Left colon (tissue), 2 donors: Measurements from ENCODE around the gene GLMN. TPM values are rescaled to one million over a fixed set of nuclear protein-coding genes. Genes with fewer than 3 reads are reported as not detected.
"Not testable (repeated sequence)": the region's sequence is repeated elsewhere in the genome, so short reads cannot be mapped to it uniquely, and the experiment has no call there.

Experiments
- ATAC-seq: fragments of 200-7000 bp; cut with Tn5 transposase; one replicate; pipeline ENCODE4 v1.9.1; 2020; ENCODE audit warnings: mild to moderate bottlenecking, moderate library complexity
- DNase-seq, 2 donors: peaks; one replicate each; pipeline ENCODE4 v3.0.0-alpha.2; 2020
- intact Hi-C, 2 donors: fragments of 100-400 bp; cut with DNase I in 1 of 2; cut with micrococcal nuclease in 1 of 2; formaldehyde crosslinking; loops; one replicate each; pipeline versions ENCODE4 v1.11.2 to v1.14.0; 2022; cut with DNase I, micrococcal nuclease
- total RNA-seq, 2 donors: library from RNA; stranded (reverse); fragmentation: NEBNext Ultra II Directional; extraction: Animal tissue kit (Norgen Biotek cat#: 25700); gene quantifications; one replicate each; pipeline ENCODE4 v1.2.1, GENCODE V29; 2021
- donor health status: DM: no; HTN: no; CAD: no.
- donor health status: DM: yes; HTN: yes; CAD: no.

The GLMN gene
- total RNA-seq, 2 donors from 2014 or later: 5.4 TPM

- ATAC-seq (no peak), DNase-seq (no peak)
- intact Hi-C loops: no loop called here
Observed at GRCh38 chr1:92307980-92308379, 9.2 kb upstream of the GLMN start.

DNA sequence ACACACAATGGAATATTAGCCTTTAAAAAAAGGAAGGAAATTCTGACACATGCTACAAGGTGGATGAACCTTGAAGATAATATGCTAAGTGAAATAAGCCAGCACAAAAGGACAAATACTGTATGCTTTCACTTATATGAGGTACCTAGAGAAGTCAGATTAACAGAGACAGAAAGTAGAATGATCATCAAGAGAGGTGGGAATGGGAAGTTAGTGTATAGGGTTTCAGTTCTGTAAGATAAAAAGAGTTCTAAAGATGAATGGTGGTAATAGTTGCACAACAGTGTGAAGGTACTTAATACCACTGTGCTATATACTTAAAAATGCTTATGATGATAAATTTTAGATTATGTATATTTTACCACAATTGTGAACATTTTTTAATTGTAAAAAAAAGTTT, 7.2 kb upstream of the GLMN start:
- intact Hi-C loops: no loop called here
- ATAC-seq: no peak
- DNase-seq: no peak

DNA sequence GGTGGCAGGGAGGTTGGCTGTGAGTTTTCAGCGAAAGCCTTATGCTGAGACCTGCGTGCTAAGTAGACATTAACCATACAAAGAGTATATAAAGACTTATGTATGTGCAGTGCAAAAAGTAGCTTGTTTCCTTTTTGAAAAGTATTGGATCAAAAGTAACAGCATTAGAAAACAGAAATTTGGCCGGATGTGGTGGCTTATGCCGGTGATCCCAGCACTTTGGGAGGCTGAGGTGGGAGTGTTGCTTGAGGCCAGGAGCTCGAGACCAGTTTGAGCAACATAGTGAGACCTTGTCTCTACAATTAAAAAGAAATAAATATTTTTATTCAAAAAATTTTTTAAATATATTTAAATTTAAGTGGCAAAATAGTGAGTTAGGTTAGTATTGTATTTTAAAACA, 2.2 kb upstream of the GLMN start:
- intact Hi-C loops: no loop called here
- DNase-seq: no peak
- no peak for ATAC-seq

DNA sequence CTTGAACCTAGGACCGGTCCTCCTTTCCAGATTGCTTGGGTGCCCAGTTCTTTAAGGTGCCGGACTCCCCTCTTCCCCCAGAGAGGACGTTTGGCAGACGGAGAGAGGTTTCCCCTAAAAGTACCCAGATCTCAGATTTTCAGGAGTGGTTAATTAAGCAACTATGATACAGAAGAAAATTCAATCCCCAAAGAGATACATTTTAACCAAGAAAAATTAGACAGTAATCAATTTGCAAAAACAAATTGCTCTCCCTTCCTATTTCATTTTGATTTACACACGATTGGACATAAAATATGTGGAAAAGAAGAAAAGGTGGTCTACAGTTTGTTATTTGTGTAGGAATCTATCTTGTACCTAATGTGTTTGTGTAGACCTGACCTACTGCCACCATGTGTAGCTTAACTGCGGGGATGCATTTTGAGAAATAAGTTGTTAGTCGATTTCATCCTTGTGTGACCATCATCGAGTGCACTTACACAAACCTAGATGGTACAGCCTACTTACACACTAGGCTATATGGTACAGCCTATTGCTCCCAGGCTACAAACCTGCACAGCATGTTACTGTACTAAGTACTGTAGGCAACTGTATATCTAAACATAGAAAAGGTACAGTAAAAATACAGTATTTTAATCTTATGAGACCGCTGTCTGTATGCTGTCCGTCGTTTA, 827 bp upstream of the GLMN start:
- DNase-seq (no peak), ATAC-seq (peak; percentile 13)
- intact Hi-C loops: loop anchor here in 1 of 2 donors (10.0 kb wide), 1 partner anchor 785 kb away; no protein-coding TSS in a partner anchor

- intact Hi-C loops: loop anchor here in 1 of 2 donors (10.0 kb wide), 1 partner anchor 783 kb away; no protein-coding TSS in a partner anchor
- no peak for DNase-seq
- ATAC-seq: no peak
Observed at GRCh38 chr1:92298213-92298572, 594 bp downstream of the GLMN start.

- no peak for DNase-seq
- intact Hi-C loops: loop anchor here in 1 of 2 donors (10.0 kb wide), 1 partner anchor 777 kb away; no protein-coding TSS in a partner anchor
- ATAC-seq: peak; percentile 74
Observed at GRCh38 chr1:92291372-92291999, 7.3 kb downstream of the GLMN start.

DNA sequence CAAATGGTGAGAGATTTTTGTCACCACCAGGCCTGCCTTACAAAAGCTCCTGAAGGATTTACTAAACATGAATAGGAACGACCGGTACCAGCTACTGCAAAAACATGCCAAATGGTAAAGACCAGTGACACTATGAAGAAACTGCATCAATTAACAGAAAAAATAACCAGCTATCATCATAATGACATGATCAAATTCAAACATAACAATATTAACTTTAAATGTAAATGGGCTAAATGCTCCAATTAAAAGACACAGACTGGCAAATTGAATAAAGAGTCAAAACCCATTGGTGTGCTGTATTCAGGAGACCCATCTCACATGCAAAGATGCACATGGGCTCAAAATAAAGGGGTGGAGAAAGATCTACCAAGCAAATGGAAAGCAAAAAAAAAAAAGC, 17.4 kb downstream of the GLMN start:
- ATAC-seq, DNase-seq, intact Hi-C loops: not testable (repeated sequence)

DNA sequence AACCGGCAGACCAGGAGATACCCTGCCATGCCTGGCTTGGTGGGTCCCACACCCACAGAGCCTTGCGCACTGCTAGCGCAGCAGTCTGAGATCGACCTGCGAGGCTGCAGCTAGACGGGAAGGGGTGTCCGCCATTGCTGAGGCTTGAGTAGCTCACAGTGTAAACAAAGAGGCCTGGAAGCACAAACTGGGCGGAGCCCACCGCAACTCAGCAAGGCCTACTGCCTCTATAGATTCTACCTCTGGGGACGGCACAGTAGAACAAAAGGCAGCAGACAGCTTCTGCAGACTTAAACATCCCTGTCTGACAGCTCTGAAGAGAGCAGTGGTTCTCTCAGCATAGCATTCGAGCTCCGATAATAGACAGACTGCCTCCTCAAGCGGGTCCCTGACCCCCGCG, 19.0 kb downstream of the GLMN start:
- not testable (repeated sequence) for ATAC-seq

GRCh38 chr1:92277105-92277723, 21.6 kb downstream of the GLMN start:
- ATAC-seq (no peak), DNase-seq (no peak)
- intact Hi-C loops: no loop called here

More for the DNA sequence above, 19.0 kb downstream of the GLMN start:
- DNase-seq, intact Hi-C loops: not testable (repeated sequence)

GRCh38 chr1:92276082-92276481, 22.7 kb downstream of the GLMN start:
- DNase-seq (no peak), ATAC-seq (no peak)
- intact Hi-C loops: no loop called here

DNA sequence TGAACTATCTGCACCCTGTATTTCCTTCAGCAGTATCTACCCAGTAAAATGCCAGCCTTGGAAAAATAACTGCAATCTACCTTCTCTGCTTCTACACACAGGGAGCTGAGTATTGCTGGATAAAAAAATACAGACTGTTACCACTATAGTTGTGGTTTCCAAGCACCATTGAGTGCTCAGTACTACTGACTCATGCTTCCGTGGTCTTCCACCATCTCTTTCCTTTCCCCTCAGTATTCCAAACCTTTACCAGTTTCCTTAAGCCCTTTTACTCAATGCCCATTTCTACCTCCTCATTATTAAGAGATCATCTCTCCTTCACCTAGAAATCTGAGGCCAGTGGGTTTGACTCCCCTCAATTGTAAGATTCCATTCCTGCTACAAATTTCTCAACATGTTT, 23.8 kb downstream of the GLMN start:
- ATAC-seq (no peak), DNase-seq (no peak)
- intact Hi-C loops: no loop called here

- ATAC-seq: no peak
- intact Hi-C loops: no loop called here
- no peak for DNase-seq
Observed at GRCh38 chr1:92273039-92273438, 25.7 kb downstream of the GLMN start.

DNA sequence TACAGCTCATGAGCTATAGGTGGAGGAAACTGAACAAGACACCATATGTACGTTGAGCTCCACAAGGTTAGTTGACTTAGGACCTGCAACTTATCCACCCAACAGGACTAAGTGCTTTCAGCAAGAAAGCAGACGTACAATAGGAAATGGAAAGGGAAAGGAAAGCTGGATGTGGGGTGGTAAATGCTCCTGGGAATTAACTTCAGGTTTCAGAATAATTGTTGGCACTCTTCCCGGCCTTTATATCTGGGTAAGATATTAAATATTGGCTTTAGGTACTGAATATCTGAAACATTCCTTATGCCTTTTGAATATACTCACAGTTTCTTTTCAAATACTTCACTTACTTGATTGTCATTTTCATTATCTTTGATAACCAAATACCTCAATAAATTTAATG, 36.3 kb downstream of the GLMN start:
- intact Hi-C loops: no loop called here
- no peak for DNase-seq
- ATAC-seq: no peak

GRCh38 chr1:92259350-92259749, 39.4 kb downstream of the GLMN start:
- ATAC-seq (no peak), DNase-seq (no peak)
- intact Hi-C loops: no loop called here

DNA sequence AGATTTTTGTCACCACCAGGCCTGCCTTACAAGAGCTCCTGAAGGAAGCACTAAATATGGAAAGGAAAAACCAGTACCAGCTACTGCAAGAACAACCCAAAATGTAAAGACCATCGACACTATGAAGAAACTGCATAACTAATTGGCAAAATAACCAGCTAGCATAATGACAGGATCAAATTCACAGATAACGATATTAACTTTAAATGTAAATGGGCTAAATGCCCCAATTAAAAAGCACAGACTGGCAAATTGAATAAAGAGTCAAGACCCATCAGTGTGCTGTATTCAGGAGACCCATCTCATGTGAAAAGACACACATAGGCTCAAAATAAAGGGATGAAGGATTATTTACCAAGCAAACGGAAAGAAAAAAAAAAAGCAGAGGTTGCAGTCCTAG, 44.1 kb downstream of the GLMN start:
- ATAC-seq, intact Hi-C loops: not testable (repeated sequence)

GRCh38 chr1:92244376-92244775, 54.4 kb downstream of the GLMN start:
- intact Hi-C loops: no loop called here
- no peak for ATAC-seq

More for the DNA sequence above, 44.1 kb downstream of the GLMN start:
- not testable (repeated sequence) for DNase-seq

GRCh38 chr1:92240034-92240433, 58.8 kb downstream of the GLMN start:
- DNase-seq (no peak), ATAC-seq (no peak)
- intact Hi-C loops: no loop called here

More at GRCh38 chr1:92244376-92244775, 54.4 kb downstream of the GLMN start:
- no peak for DNase-seq

DNA sequence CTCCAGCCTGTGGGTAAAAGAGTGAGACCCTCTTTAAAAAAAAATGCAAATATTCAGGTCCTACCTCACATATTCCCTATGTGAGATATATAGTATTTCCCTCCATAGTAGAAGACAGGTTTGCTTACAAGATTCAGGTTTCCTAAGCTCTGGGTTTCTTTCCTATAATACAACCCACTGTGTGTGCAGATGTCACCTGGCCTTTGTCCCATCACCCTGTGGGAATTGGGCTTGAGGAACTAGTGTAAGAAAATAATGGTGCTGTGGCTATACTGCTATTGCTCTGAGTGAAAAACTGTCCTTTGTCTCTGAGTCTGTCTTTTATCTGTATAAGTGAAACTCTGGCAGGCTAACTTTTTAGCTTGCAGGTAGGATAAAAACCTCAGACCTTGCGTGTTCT, 68.1 kb downstream of the GLMN start:
- DNase-seq: no peak
- no peak for ATAC-seq
- intact Hi-C loops: no loop called here

GRCh38 chr1:92228401-92228800, 70.4 kb downstream of the GLMN start:
- DNase-seq: no peak
- intact Hi-C loops: no loop called here
- ATAC-seq: no peak

DNA sequence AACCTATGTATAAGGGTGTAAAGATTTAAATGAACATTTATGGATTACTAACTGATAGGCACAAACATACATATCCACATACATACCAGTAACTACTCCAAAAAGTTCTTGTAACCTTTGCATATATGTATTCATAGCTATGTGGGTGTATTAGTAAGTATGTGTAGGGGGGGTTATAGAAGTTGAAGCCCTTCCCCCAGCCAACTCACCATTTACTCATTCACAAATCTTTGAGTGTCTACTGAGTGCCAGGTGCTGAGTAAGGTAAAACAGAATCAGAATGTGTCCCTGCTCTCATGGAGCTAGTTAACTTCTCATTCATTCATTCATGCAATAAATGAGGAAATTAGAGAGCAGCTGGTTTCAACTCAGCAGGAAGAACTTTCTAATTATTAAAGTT, 79.8 kb downstream of the GLMN start:
- intact Hi-C loops: no loop called here
- DNase-seq (no peak), ATAC-seq (no peak)
